ENCODE results near the gene HNMT. TPM values are rescaled to one million over a fixed set of nuclear protein-coding genes. Genes with fewer than 3 reads are reported as not detected.

Gene HNMT
- total and polyA plus RNA-seq, 5 donors from 2014 or later, result not detected

GRCh38 chr2:137929519-137929916, 34.8 kb upstream of the HNMT start:
- no peaks in the 10 kb centered on the region for H3K36me3 ChIP-seq (ENCODE audit: control insufficient read depth, insufficient read depth, low read length)
- ATAC-seq (ENCODE audit: low read depth in 2 of 2), result no peak

GRCh38 chr2:137930146-137930545, 34.1 kb upstream of the HNMT start:
- Histone ChIP-seq H3K9me3 (ENCODE audit: control insufficient read depth in 2 of 2, low read length in 2 of 2) (no peaks in the 10 kb centered on the region), H3K27me3 (ENCODE audit: control insufficient read depth, insufficient read depth, low read length) (no peaks in the 10 kb centered on the region), H3K27ac (ENCODE audit: insufficient read depth, low read length, poor library complexity, severe bottlenecking) (no peak overlapping the region), H3K36me3 (ENCODE audit: control insufficient read depth, insufficient read depth, low read length) (no peaks in the 10 kb centered on the region), H3K4me1 (ENCODE audit: control insufficient read depth, insufficient read depth, low read length, poor library complexity, severe bottlenecking) (no peaks in the 10 kb centered on the region), H3K4me3 (ENCODE audit: low read depth, low read length) (no peak overlapping the region)
- Mint-ChIP-seq H3K27me3 (no peaks in the 10 kb centered on the region), H3K9me3 (peaks cover 0 to 5% (median 0%) of the 10 kb centered on the region in 7 donors), H3K4me3 (no peak overlapping the region), H3K36me3 (no peaks in the 10 kb centered on the region), H3K4me1 (no peaks in the 10 kb centered on the region), H3K27ac (no peak overlapping the region)
- ATAC-seq (ENCODE audit: low read depth in 2 of 2), result no peak
- no peak for DNase-seq

More at GRCh38 chr2:137929519-137929916, 34.8 kb upstream of the HNMT start:
- no peaks in the 10 kb centered on the region for H3K9me3 ChIP-seq (ENCODE audit: control insufficient read depth in 2 of 2, low read length in 2 of 2)
- Mint-ChIP-seq H3K9me3 (peaks cover 0 to 5% (median 0%) of the 10 kb centered on the region in 7 donors), H3K36me3 (no peaks in the 10 kb centered on the region), H3K27ac (no peak overlapping the region), H3K4me3 (no peak overlapping the region), H3K27me3 (no peaks in the 10 kb centered on the region), H3K4me1 (no peaks in the 10 kb centered on the region)
- DNase-seq, result no peak
- H3K27me3 ChIP-seq (ENCODE audit: control insufficient read depth, insufficient read depth, low read length), result no peaks in the 10 kb centered on the region
- no peak overlapping the region for H3K27ac ChIP-seq (ENCODE audit: insufficient read depth, low read length, poor library complexity, severe bottlenecking)
- no peaks in the 10 kb centered on the region for H3K4me1 ChIP-seq (ENCODE audit: control insufficient read depth, insufficient read depth, low read length, poor library complexity, severe bottlenecking)
- H3K4me3 ChIP-seq (ENCODE audit: low read depth, low read length), result no peak overlapping the region

GRCh38 chr2:137935591-137935990, 28.7 kb upstream of the HNMT start:
- no peaks in the 10 kb centered on the region for H3K4me1 Mint-ChIP-seq

GRCh38 chr2:137937246-137937645, 27.0 kb upstream of the HNMT start:
- Histone ChIP-seq H3K9me3 (ENCODE audit: control insufficient read depth in 2 of 2, low read length in 2 of 2) (no peaks in the 10 kb centered on the region), H3K36me3 (ENCODE audit: control insufficient read depth, insufficient read depth, low read length) (no peaks in the 10 kb centered on the region), H3K4me1 (ENCODE audit: control insufficient read depth, insufficient read depth, low read length, poor library complexity, severe bottlenecking) (no peaks in the 10 kb centered on the region), H3K4me3 (ENCODE audit: low read depth, low read length) (no peak overlapping the region), H3K27ac (ENCODE audit: insufficient read depth, low read length, poor library complexity, severe bottlenecking) (no peak overlapping the region), H3K27me3 (ENCODE audit: control insufficient read depth, insufficient read depth, low read length) (no peaks in the 10 kb centered on the region)
- Mint-ChIP-seq H3K4me3 (no peak overlapping the region), H3K4me1 (no peaks in the 10 kb centered on the region), H3K9me3 (no peaks in the 10 kb centered on the region), H3K27me3 (no peaks in the 10 kb centered on the region), H3K36me3 (no peaks in the 10 kb centered on the region), H3K27ac (no peak overlapping the region)
- DNase-seq (no peak), ATAC-seq (ENCODE audit: low read depth in 2 of 2) (no peak)

More at GRCh38 chr2:137935591-137935990, 28.7 kb upstream of the HNMT start:
- ATAC-seq (ENCODE audit: low read depth in 2 of 2) (no peak), DNase-seq (no peak)
- H3K4me3 ChIP-seq (ENCODE audit: low read depth, low read length), result no peak overlapping the region
- H3K9me3 ChIP-seq (ENCODE audit: control insufficient read depth in 2 of 2, low read length in 2 of 2), result no peaks in the 10 kb centered on the region
- peaks cover 0 to 5% (median 0%) of the 10 kb centered on the region in 7 donors for H3K9me3 Mint-ChIP-seq
- no peaks in the 10 kb centered on the region for H3K27me3 ChIP-seq (ENCODE audit: control insufficient read depth, insufficient read depth, low read length)
- no peak overlapping the region for H3K4me3 Mint-ChIP-seq
- no peak overlapping the region for H3K27ac ChIP-seq (ENCODE audit: insufficient read depth, low read length, poor library complexity, severe bottlenecking)
- no peaks in the 10 kb centered on the region for H3K4me1 ChIP-seq (ENCODE audit: control insufficient read depth, insufficient read depth, low read length, poor library complexity, severe bottlenecking)
- H3K27ac Mint-ChIP-seq, result no peak overlapping the region
- H3K36me3 Mint-ChIP-seq, result no peaks in the 10 kb centered on the region
- no peaks in the 10 kb centered on the region for H3K27me3 Mint-ChIP-seq
- no peaks in the 10 kb centered on the region for H3K36me3 ChIP-seq (ENCODE audit: control insufficient read depth, insufficient read depth, low read length)

- Mint-ChIP-seq H3K27ac (no peak overlapping the region), H3K4me1 (no peaks in the 10 kb centered on the region), H3K36me3 (no peaks in the 10 kb centered on the region), H3K4me3 (no peak overlapping the region), H3K27me3 (no peaks in the 10 kb centered on the region), H3K9me3 (no peaks in the 10 kb centered on the region)
- H3K4me1 ChIP-seq (ENCODE audit: control insufficient read depth, insufficient read depth, low read length, poor library complexity, severe bottlenecking), result no peaks in the 10 kb centered on the region
- no peaks in the 10 kb centered on the region for H3K9me3 ChIP-seq (ENCODE audit: control insufficient read depth in 2 of 2, low read length in 2 of 2)
- H3K27ac ChIP-seq (ENCODE audit: insufficient read depth, low read length, poor library complexity, severe bottlenecking), result no peak overlapping the region
- H3K36me3 ChIP-seq (ENCODE audit: control insufficient read depth, insufficient read depth, low read length), result no peaks in the 10 kb centered on the region
- ATAC-seq (ENCODE audit: low read depth in 2 of 2) (no peak), DNase-seq (no peak)
- H3K4me3 ChIP-seq (ENCODE audit: low read depth, low read length), result no peak overlapping the region
- H3K27me3 ChIP-seq (ENCODE audit: control insufficient read depth, insufficient read depth, low read length), result no peaks in the 10 kb centered on the region
These were observed 26.5 kb upstream of the HNMT start for GRCh38 chr2:137937778-137938177.

GRCh38 chr2:137938204-137938603, 26.1 kb upstream of the HNMT start:
- Mint-ChIP-seq H3K4me1 (no peaks in the 10 kb centered on the region), H3K36me3 (no peaks in the 10 kb centered on the region), H3K27me3 (no peaks in the 10 kb centered on the region), H3K4me3 (no peak overlapping the region), H3K27ac (no peak overlapping the region), H3K9me3 (no peaks in the 10 kb centered on the region)
- no peak for DNase-seq
- Histone ChIP-seq H3K27ac (ENCODE audit: insufficient read depth, low read length, poor library complexity, severe bottlenecking) (no peak overlapping the region), H3K4me3 (ENCODE audit: low read depth, low read length) (no peak overlapping the region), H3K36me3 (ENCODE audit: control insufficient read depth, insufficient read depth, low read length) (no peaks in the 10 kb centered on the region), H3K4me1 (ENCODE audit: control insufficient read depth, insufficient read depth, low read length, poor library complexity, severe bottlenecking) (no peaks in the 10 kb centered on the region), H3K9me3 (ENCODE audit: control insufficient read depth in 2 of 2, low read length in 2 of 2) (no peaks in the 10 kb centered on the region), H3K27me3 (ENCODE audit: control insufficient read depth, insufficient read depth, low read length) (no peaks in the 10 kb centered on the region)
- ATAC-seq (ENCODE audit: low read depth in 2 of 2), result no peak

- Histone ChIP-seq H3K9me3 (ENCODE audit: control insufficient read depth in 2 of 2, low read length in 2 of 2) (no peaks in the 10 kb centered on the region), H3K36me3 (ENCODE audit: control insufficient read depth, insufficient read depth, low read length) (no peaks in the 10 kb centered on the region), H3K27ac (ENCODE audit: insufficient read depth, low read length, poor library complexity, severe bottlenecking) (no peak overlapping the region), H3K27me3 (ENCODE audit: control insufficient read depth, insufficient read depth, low read length) (no peaks in the 10 kb centered on the region), H3K4me3 (ENCODE audit: low read depth, low read length) (no peak overlapping the region), H3K4me1 (ENCODE audit: control insufficient read depth, insufficient read depth, low read length, poor library complexity, severe bottlenecking) (no peaks in the 10 kb centered on the region)
- Mint-ChIP-seq H3K4me3 (no peak overlapping the region), H3K27me3 (no peaks in the 10 kb centered on the region), H3K9me3 (no peaks in the 10 kb centered on the region), H3K27ac (no peak overlapping the region), H3K36me3 (no peaks in the 10 kb centered on the region), H3K4me1 (no peaks in the 10 kb centered on the region)
- ATAC-seq (ENCODE audit: low read depth in 2 of 2), result no peak
- no peak for DNase-seq
These were observed 25.2 kb upstream of the HNMT start for GRCh38 chr2:137939026-137939425.

- Histone ChIP-seq H3K36me3 (ENCODE audit: control insufficient read depth, insufficient read depth, low read length) (no peaks in the 10 kb centered on the region), H3K4me1 (ENCODE audit: control insufficient read depth, insufficient read depth, low read length, poor library complexity, severe bottlenecking) (no peaks in the 10 kb centered on the region), H3K9me3 (ENCODE audit: control insufficient read depth in 2 of 2, low read length in 2 of 2) (no peaks in the 10 kb centered on the region), H3K4me3 (ENCODE audit: low read depth, low read length) (no peak overlapping the region), H3K27ac (ENCODE audit: insufficient read depth, low read length, poor library complexity, severe bottlenecking) (no peak overlapping the region), H3K27me3 (ENCODE audit: control insufficient read depth, insufficient read depth, low read length) (no peaks in the 10 kb centered on the region)
- no peaks in the 10 kb centered on the region for H3K27me3 Mint-ChIP-seq
- no peaks in the 10 kb centered on the region for H3K36me3 Mint-ChIP-seq
- no peak overlapping the region for H3K27ac Mint-ChIP-seq
- no peak for DNase-seq
- H3K4me1 Mint-ChIP-seq, result no peaks in the 10 kb centered on the region
- H3K9me3 Mint-ChIP-seq, result no peaks in the 10 kb centered on the region
- H3K4me3 Mint-ChIP-seq, result no peak overlapping the region
- no peak for ATAC-seq (ENCODE audit: low read depth in 2 of 2)
These were observed 24.1 kb upstream of the HNMT start for GRCh38 chr2:137940154-137940553.
